Fibroblast of mammary gland (primary cell): ENCODE data around the gene SUGCT.

Source experiments
- DNase-seq: peaks from one replicate; pipeline ENCODE4 v3.0.0-alpha.2; 2010; ENCODE audit warnings: low read depth
- H3K4me3 ChIP-seq: 2 replicates; pipeline ENCODE4 v1.5.1; 2011; ENCODE audit warnings: low read depth, mild to moderate bottlenecking, low read length, moderate library complexity; ENCODE audit not compliant: control insufficient read depth
- CTCF ChIP-seq: conservative IDR thresholded peaks from 2 replicates; pipeline ENCODE4 v1.5.1; 2011; ENCODE audit warnings: low read depth, low read length, inconsistent platforms; ENCODE audit not compliant: control insufficient read depth, insufficient read depth

The SUGCT gene

GRCh38 chr7:40824461-40824860 is 689.7 kb downstream of the SUGCT start:
- H3K4me3 ChIP-seq = no peak overlapping the region
- DNase-seq = no peak
- TF ChIP-seq CTCF = no peak

GRCh38 chr7:40826411-40827221 is 691.8 kb downstream of the SUGCT start:
- no peak for DNase-seq
- no peak overlapping the region for H3K4me3 ChIP-seq
- TF ChIP-seq CTCF = no peak

GRCh38 chr7:40827222-40828085 is 692.6 kb downstream of the SUGCT start:
- DNase-seq = peak; percentile 54
- TF ChIP-seq CTCF = no peak
- no peak overlapping the region for H3K4me3 ChIP-seq

- no peak overlapping the region for H3K4me3 ChIP-seq
- TF ChIP-seq CTCF = no peak
- no peak for DNase-seq
Measured at GRCh38 chr7:40828686-40829600, 694.1 kb downstream of the SUGCT start.

- H3K4me3 ChIP-seq = no peak overlapping the region
- no peak for TF ChIP-seq CTCF
- no peak for DNase-seq
Measured at GRCh38 chr7:40833191-40833887, 698.5 kb downstream of the SUGCT start.

- TF ChIP-seq CTCF = peak; percentile 40
- peak; percentile 44 for DNase-seq
Measured at GRCh38 chr7:40833888-40834234, 699.1 kb downstream of the SUGCT start.

More at GRCh38 chr7:40833888-40834234, 699.1 kb downstream of the SUGCT start:
- no peak overlapping the region for H3K4me3 ChIP-seq
